K562 (cell line): ENCODE results near the gene TIGD7. TPM values are rescaled to one million over a fixed set of nuclear protein-coding genes. Genes with fewer than 3 reads are reported as not detected.
A peak's percentile ranks its signal among the peaks of the same experiment; 100 is the strongest.

Experiments
- ATF3 ChIP-seq, 2 experiments: fragments of 450-650 bp in 1 of 2; sonication (generic) in 1 of 2; formaldehyde crosslinking in 1 of 2; IDR thresholded peaks in 1 of 2; conservative IDR thresholded peaks in 1 of 2; 2 replicates each; pipeline versions ENCODE4 v1.6.1 to v1.8.1; 2016 to 2023; ENCODE audit warnings: mild to moderate bottlenecking in 2 of 2, moderate library complexity in 2 of 2, inconsistent platforms in 1 of 2, missing genetic modification reagents in 1 of 2
- BCLAF1 ChIP-seq, 2 experiments: fragments of 450-650 bp in 1 of 2; IDR thresholded peaks; 2 replicates each; pipeline ENCODE4 v1.6.1; 2011 to 2017; ENCODE audit warnings: low read depth in 2 of 2, antibody characterized with exemption in 1 of 2, borderline replicate concordance in 1 of 2, low read length in 1 of 2, mild to moderate bottlenecking in 1 of 2, mixed read lengths in 1 of 2; ENCODE audit not compliant: control insufficient read depth in 1 of 2
- CREB1 ChIP-seq, 2 experiments: sonication (generic) in 1 of 2; formaldehyde crosslinking in 1 of 2; IDR thresholded peaks; 2 replicates each; pipeline versions ENCODE4 v1.6.1 to v1.8.0; 2012 to 2022; ENCODE audit warnings: inconsistent platforms in 1 of 2, mild to moderate bottlenecking in 1 of 2, missing genetic modification reagents in 1 of 2, moderate library complexity in 1 of 2
- ELK3 ChIP-seq: fragments of 450-650 bp; formaldehyde crosslinking; IDR thresholded peaks from 2 replicates; pipeline ENCODE4 v1.4.0; 2020; ENCODE audit warnings: mild to moderate bottlenecking
- HMG20B ChIP-seq: fragments of 250-450 bp; sonication (Bioruptor Pico); IDR thresholded peaks from 2 replicates; pipeline ENCODE4 v1.5.0; 2021; ENCODE audit warnings: mild to moderate bottlenecking
- MAFF ChIP-seq: IDR thresholded peaks from 2 replicates; pipeline ENCODE4 v1.6.1; 2012; ENCODE audit warnings: low read length, improper control_type of control experiment
- NKRF ChIP-seq: fragments of 450-650 bp; IDR thresholded peaks from 2 replicates; pipeline ENCODE4 v1.6.1; 2016; ENCODE audit warnings: borderline replicate concordance
- PTBP1 ChIP-seq: fragments of 200-400 bp; formaldehyde crosslinking; IDR thresholded peaks from 2 replicates; pipeline ENCODE4 v1.6.1; 2017; ENCODE audit warnings: low read depth, low read length
- PTTG1 ChIP-seq: fragments of 450-650 bp; IDR thresholded peaks from 2 replicates; pipeline ENCODE4 v1.6.1; 2016; ENCODE audit warnings: low read depth, mild to moderate bottlenecking, missing genetic modification characterization, missing compliant biosample characterization
- RFX1 ChIP-seq: fragments of 450-650 bp; IDR thresholded peaks from 2 replicates; pipeline ENCODE4 v1.6.1; 2016; ENCODE audit warnings: mild to moderate bottlenecking, moderate library complexity
- SMARCA4 ChIP-seq: fragments of 450-650 bp; IDR thresholded peaks from 2 replicates; pipeline ENCODE4 v1.6.1; 2016
- SRF ChIP-seq, 2 experiments: fragments of 250-450, 450-650 bp in 1 of 2; sonication (Bioruptor Pico) in 1 of 2; sonication (generic) in 1 of 2; formaldehyde crosslinking; IDR thresholded peaks; 2 replicates each; pipeline versions ENCODE4 v1.5.0 to v1.5.1; 2020 to 2022; ENCODE audit warnings: mild to moderate bottlenecking in 1 of 2, missing genetic modification reagents in 1 of 2
- TCF3 ChIP-seq: sonication (generic); formaldehyde crosslinking; IDR thresholded peaks from 2 replicates; pipeline ENCODE4 v1.4.0; 2020; ENCODE audit warnings: mild to moderate bottlenecking, missing genetic modification reagents
- ZBTB1 ChIP-seq: sonication (generic); formaldehyde crosslinking; IDR thresholded peaks from 2 replicates; pipeline ENCODE4 v1.8.1; 2023; ENCODE audit warnings: missing genetic modification reagents, low read depth, mild to moderate bottlenecking, borderline replicate concordance
- ZBTB33 ChIP-seq: sonication (generic); formaldehyde crosslinking; IDR thresholded peaks from 2 replicates; pipeline ENCODE4 v1.8.1; 2023; ENCODE audit warnings: mild to moderate bottlenecking, missing genetic modification reagents
- ZNF778 ChIP-seq: fragments of 450-650 bp; formaldehyde crosslinking; IDR thresholded peaks from 2 replicates; pipeline ENCODE4 v1.4.0; 2020; ENCODE audit warnings: mild to moderate bottlenecking, moderate library complexity
- polyA plus RNA-seq, 8 experiments: library from polyadenylated mRNA; depleted of rRNA in 4 of 8; stranded (reverse) in 5 of 8; unstranded in 3 of 8; fragments of >200 nt; fragmentation: Nextera tagmentation in 2 of 8; fragmentation: Illumina TruSeq in 1 of 8; extraction: Ambion mirVana in 2 of 8; extraction: Trizol in 1 of 8; gene quantifications; 2 replicates each; pipeline versions ENCODE4 v1.2.1 to v1.2.3, GENCODE V29; 2011 to 2014; ENCODE audit warnings: inconsistent platforms in 1 of 8, missing spikeins in 1 of 8
- total RNA-seq, 7 experiments: library from RNA; depleted of rRNA in 6 of 7; stranded (reverse); fragments of >200 nt in 6 of 7; fragmentation: Illumina TruSeq in 2 of 7; extraction: Trizol in 2 of 7; gene quantifications; 2 replicates each; pipeline versions ENCODE4 v1.2.1 to v1.2.3, GENCODE V29; 2011 to 2021; ENCODE audit warnings: low replicate concordance in 1 of 7

The TIGD7 gene
- total and polyA plus RNA-seq, 9 of the 15 experiments (the other 6 are each of a cell fraction or from before 2014, with no cell fraction given) = 0.84 to 10.7 (median 6.7) TPM

- TF ChIP-seq BCLAF1 (IDR thresholded peaks at IDR 0.05; ENCODE audit: borderline replicate concordance in 1 of 2, control insufficient read depth in 1 of 2, low read depth in 2 of 2, low read length in 1 of 2) = no peak
- peak; percentile 99 for TF ChIP-seq CREB1 (IDR thresholded peaks at IDR 0.05)
- TF ChIP-seq CREB1 (CRISPR knock-in tag; IDR thresholded peaks at IDR 0.05) = peak; percentile 98
- peak in 1 of 2 experiments; percentile 61; a peak in 1 of 4 replicates for TF ChIP-seq SRF (CRISPR knock-in tag; IDR thresholded peaks at IDR 0.05)
- no peak for TF ChIP-seq MAFF
- TF ChIP-seq NKRF = peak; percentile 72; the same call in 1 of the 2 replicates
- TF ChIP-seq ELK3 = no peak
- TF ChIP-seq TCF3 (CRISPR knock-in tag) = no peak
- no peak for TF ChIP-seq RFX1
- no peak for TF ChIP-seq ZNF778 (CRISPR knock-in tag)
- TF ChIP-seq ZBTB33 (CRISPR knock-in tag) = peak; percentile 58
- TF ChIP-seq PTBP1 = no peak
- TF ChIP-seq SMARCA4 = peak; percentile 31; the same call in 1 of the 2 replicates
- TF ChIP-seq HMG20B (CRISPR knock-in tag) = no peak
- no peak for TF ChIP-seq ATF3 (IDR thresholded peaks at IDR 0.05)
- TF ChIP-seq ATF3 (CRISPR knock-in tag; conservative IDR thresholded peaks at IDR 0.05) = peak; percentile 68; the same call in 1 of the 2 replicates
- no peak for TF ChIP-seq PTTG1
- no peak for TF ChIP-seq ZBTB1 (CRISPR knock-in tag)
Observed at GRCh38 chr16:3282730-3283542, 22.3 kb downstream of the TIGD7 start, which contains the start of gene ZNF263 (continued).
